IPS DF 6.9 (cell line): ENCODE data around the gene SLC6A4.

Source experiments
- DNase-seq: peaks from one replicate; pipeline ENCODE4 v3.0.0-alpha.2; 2013; ENCODE audit warnings: low read depth, low spot score
- H3K27ac ChIP-seq: one replicate; pipeline ENCODE4 v1.5.1; 2013; ENCODE audit warnings: low read length, control low read depth
- H3K27me3 ChIP-seq: 2 replicates; pipeline ENCODE4 v1.6.1; 2013; ENCODE audit warnings: mild to moderate bottlenecking, low read length; ENCODE audit not compliant: control insufficient read depth, insufficient read depth
- H3K36me3 ChIP-seq: 2 replicates; pipeline ENCODE4 v1.6.1; 2013; ENCODE audit warnings: low read length; ENCODE audit not compliant: control insufficient read depth, insufficient read depth
- H3K4me1 ChIP-seq: 2 replicates; pipeline ENCODE4 v1.6.1; 2013; ENCODE audit warnings: low read length; ENCODE audit not compliant: control insufficient read depth, insufficient read depth
- H3K4me3 ChIP-seq: 2 replicates; pipeline ENCODE4 v1.5.1; 2013; ENCODE audit warnings: mild to moderate bottlenecking, low read length
- H3K9me3 ChIP-seq: 2 replicates; pipeline ENCODE4 v1.6.1; 2013; ENCODE audit warnings: low read length, inconsistent platforms; ENCODE audit not compliant: control insufficient read depth, insufficient read depth
- WGBS: extraction: QIAGEN DNeasy Blood & Tissue Kit; methylation state at CpG from one replicate; pipeline ENCODE4 v1.1.7; 2013; ENCODE audit warnings: mixed read lengths, missing lambda C conversion rate; ENCODE audit not compliant: insufficient read length, insufficient coverage; 5-methylcytosine and 5-hydroxymethylcytosine counted together

The SLC6A4 gene

GRCh38 chr17:30239089-30239462, 3.6 kb upstream of the SLC6A4 start:
- Histone ChIP-seq H3K9me3 (no peaks in the 10 kb centered on the region), H3K36me3 (no peaks in the 10 kb centered on the region), H3K27me3 (peaks cover 39% of the 10 kb centered on the region), H3K4me1 (peaks cover 6% of the 10 kb centered on the region; the same call in 1 of the 2 replicates), H3K4me3 (no peak overlapping the region), H3K27ac (no peak overlapping the region)
- WGBS, result no CpG with 5 or more reads among the region's 5 CpGs
- no peak for DNase-seq

DNA sequence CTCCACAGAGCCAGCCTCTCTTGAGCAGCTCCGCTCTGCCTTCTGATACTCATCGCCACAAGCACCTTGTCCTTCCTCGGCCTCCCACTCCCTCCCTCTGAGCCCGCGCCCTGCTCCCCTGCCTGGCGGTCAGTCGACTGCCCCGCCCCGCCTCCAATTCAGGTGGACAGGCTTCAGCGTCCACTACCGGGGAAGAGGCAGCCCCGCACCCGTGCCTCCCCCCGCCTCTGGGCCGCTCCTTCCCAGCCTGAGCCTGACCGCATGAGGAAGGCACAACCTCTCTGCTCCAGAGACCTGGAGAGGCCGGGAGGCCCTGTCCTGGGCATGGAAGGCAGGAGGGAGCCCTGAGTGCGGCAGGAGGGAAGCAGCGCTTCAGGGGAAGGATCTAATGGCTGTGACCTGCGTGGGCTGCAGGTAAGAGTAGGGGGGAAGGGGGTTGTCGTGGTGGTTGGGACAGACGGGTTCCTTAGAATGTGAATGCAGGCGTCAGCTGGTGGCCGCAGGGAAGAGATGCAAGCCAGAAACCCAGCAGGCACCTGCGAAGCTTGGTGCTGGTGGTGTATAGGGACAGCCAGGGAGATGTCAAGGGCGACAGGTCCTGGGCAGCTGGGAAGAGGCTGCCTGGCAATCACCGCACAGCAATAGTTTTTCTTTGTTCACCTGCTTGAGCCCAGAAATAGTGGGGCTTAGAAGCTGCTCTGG, 3.0 kb upstream of the SLC6A4 start:
- DNase-seq, result no peak
- H3K36me3 ChIP-seq, result no peaks in the 10 kb centered on the region
- no CpG with 5 or more reads among the region's 27 CpGs for WGBS
- no peak overlapping the region for H3K27ac ChIP-seq
- peaks cover 6% of the 10 kb centered on the region; the same call in 1 of the 2 replicates for H3K4me1 ChIP-seq
- H3K9me3 ChIP-seq, result no peaks in the 10 kb centered on the region
- peak overlapping the region; percentile 2; the same call in 1 of the 2 replicates for H3K4me3 ChIP-seq
- H3K27me3 ChIP-seq, result peaks cover 43% of the 10 kb centered on the region

DNA sequence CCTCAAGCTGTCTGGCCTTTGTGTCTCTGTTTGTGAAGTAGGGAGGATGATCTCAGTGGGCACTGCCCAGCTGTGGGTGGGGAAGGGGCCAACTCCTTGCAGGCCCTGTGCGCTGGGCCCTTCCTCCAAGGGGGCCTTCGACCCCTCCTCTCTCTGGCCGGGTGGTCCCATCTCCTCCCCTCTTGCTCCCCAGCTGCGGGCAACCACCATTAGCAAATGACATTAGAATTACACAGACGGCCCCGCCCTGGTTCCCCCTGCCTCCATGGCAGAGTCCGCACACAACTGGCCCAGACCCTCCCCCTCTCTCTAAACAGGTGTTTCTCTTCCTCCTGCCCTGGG, 2.5 kb upstream of the SLC6A4 start:
- H3K9me3 ChIP-seq, result no peaks in the 10 kb centered on the region

DNA sequence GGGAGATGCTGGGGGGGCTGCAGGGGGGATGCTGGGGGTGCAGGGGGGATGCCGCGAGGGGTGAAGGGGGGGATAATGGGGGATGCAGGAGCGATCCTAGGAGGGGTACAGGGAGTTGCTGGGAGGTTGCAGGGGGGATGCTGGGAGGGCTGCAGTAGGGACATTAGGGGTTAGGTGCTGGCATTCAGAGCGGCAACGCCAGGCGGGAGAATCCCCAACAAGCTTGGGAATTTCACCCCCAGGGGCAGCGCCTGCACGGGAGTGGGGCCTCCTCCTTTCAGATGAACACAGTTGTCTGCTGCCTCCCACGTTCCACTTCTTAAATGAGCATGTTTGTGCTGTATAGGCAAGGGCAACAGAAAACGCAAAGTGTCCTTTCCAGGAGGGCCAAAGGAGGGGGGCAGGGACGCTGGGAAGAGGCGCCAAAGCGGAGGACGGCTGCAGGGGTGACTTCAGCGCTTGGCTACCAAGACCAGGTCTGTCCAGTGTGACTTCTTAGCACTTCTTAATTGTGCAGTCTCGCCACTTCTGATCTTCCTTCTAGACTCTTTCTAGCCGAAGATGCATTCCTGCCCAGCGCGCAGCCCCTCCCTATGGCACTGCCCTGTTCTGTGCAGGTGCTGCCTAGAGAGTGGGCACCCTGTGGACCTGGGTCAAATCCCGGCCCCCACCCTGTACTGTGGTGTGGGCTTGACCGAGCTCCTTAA, 2.0 kb upstream of the SLC6A4 start:
- Histone ChIP-seq H3K9me3 (no peaks in the 10 kb centered on the region), H3K4me1 (peaks cover 6% of the 10 kb centered on the region; the same call in 1 of the 2 replicates), H3K27me3 (peaks cover 46% of the 10 kb centered on the region), H3K27ac (no peak overlapping the region), H3K36me3 (no peaks in the 10 kb centered on the region), H3K4me3 (no peak overlapping the region; the same call in 1 of the 2 replicates)
- DNase-seq, result no peak
- no CpG with 5 or more reads among the region's 21 CpGs for WGBS

More for the DNA sequence above, 2.5 kb upstream of the SLC6A4 start:
- DNase-seq, result no peak
- H3K36me3 ChIP-seq, result no peaks in the 10 kb centered on the region
- H3K4me3 ChIP-seq, result peak overlapping the region; percentile 2; the same call in 1 of the 2 replicates
- WGBS, result no CpG with 5 or more reads among the region's 7 CpGs
- no peak overlapping the region for H3K27ac ChIP-seq
- H3K4me1 ChIP-seq, result peaks cover 6% of the 10 kb centered on the region; the same call in 1 of the 2 replicates
- H3K27me3 ChIP-seq, result peaks cover 46% of the 10 kb centered on the region

DNA sequence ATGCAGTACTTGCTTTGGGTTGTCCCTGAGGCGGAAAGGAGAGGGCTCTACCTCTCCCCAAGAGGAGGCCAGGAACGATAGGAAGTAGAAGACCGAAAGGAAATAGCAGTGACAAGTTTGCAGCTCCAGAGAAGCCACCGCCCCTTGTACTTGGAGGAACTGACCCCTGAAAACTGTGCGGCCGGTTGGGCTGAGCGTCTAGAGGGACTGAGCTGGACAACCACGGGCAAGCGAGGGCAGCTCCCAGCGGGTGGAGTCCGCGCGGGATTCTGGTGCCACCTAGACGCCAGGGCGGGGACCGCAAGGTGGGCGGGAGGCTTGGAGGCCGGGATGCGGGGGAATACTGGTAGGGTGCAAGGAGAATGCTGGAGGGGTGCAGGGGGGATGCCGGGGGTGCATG, 1.3 kb upstream of the SLC6A4 start:
- Histone ChIP-seq H3K4me1 (peaks cover 6% of the 10 kb centered on the region; the same call in 1 of the 2 replicates), H3K27me3 (peaks cover 46% of the 10 kb centered on the region), H3K27ac (no peak overlapping the region), H3K4me3 (no peak overlapping the region), H3K9me3 (no peaks in the 10 kb centered on the region), H3K36me3 (no peaks in the 10 kb centered on the region)
- no CpG with 5 or more reads among the region's 20 CpGs for WGBS
- DNase-seq, result no peak

GRCh38 chr17:30236297-30236624, 764 bp upstream of the SLC6A4 start:
- no peaks in the 10 kb centered on the region for H3K36me3 ChIP-seq
- peaks cover 6% of the 10 kb centered on the region; the same call in 1 of the 2 replicates for H3K4me1 ChIP-seq
- no peaks in the 10 kb centered on the region for H3K9me3 ChIP-seq
- H3K27me3 ChIP-seq, result peaks cover 46% of the 10 kb centered on the region
- no peak overlapping the region for H3K4me3 ChIP-seq
- no peak overlapping the region for H3K27ac ChIP-seq
- DNase-seq, result no peak
- WGBS, result no CpG with 5 or more reads among the region's 10 CpGs

DNA sequence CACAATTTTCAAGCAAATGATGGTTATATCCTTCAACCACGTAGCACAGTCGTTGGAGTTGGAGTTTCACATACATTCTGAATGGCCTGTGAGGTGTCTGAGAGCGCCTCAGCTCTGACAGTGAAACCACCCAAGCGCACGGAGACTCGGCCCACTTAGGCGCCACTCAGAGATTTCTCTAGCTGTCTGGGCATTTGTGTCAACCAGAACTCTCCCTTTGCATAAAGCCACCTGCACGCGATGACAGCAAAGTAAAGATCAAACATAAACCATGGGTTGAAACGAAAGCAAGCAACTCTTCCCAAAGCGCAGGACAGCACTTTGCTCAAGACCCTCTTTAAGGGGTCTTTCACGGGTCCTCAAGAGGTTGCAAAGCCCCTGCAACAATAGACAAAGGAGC, 533 bp downstream of the SLC6A4 start:
- Histone ChIP-seq H3K27ac (no peak overlapping the region), H3K9me3 (no peaks in the 10 kb centered on the region), H3K36me3 (no peaks in the 10 kb centered on the region), H3K27me3 (peaks cover 46% of the 10 kb centered on the region), H3K4me3 (no peak overlapping the region), H3K4me1 (peaks cover 6% of the 10 kb centered on the region; the same call in 1 of the 2 replicates)
- WGBS, result no CpG with 5 or more reads among the region's 12 CpGs
- no peak for DNase-seq

- peaks cover 46% of the 10 kb centered on the region for H3K27me3 ChIP-seq
- H3K27ac ChIP-seq, result no peak overlapping the region
- no CpG with 5 or more reads among the region's 6 CpGs for WGBS
- H3K4me3 ChIP-seq, result no peak overlapping the region
- H3K9me3 ChIP-seq, result no peaks in the 10 kb centered on the region
- no peaks in the 10 kb centered on the region for H3K36me3 ChIP-seq
- H3K4me1 ChIP-seq, result peaks cover 6% of the 10 kb centered on the region; the same call in 1 of the 2 replicates
- no peak for DNase-seq
Measured at GRCh38 chr17:30234296-30234695, 1.2 kb downstream of the SLC6A4 start.

DNA sequence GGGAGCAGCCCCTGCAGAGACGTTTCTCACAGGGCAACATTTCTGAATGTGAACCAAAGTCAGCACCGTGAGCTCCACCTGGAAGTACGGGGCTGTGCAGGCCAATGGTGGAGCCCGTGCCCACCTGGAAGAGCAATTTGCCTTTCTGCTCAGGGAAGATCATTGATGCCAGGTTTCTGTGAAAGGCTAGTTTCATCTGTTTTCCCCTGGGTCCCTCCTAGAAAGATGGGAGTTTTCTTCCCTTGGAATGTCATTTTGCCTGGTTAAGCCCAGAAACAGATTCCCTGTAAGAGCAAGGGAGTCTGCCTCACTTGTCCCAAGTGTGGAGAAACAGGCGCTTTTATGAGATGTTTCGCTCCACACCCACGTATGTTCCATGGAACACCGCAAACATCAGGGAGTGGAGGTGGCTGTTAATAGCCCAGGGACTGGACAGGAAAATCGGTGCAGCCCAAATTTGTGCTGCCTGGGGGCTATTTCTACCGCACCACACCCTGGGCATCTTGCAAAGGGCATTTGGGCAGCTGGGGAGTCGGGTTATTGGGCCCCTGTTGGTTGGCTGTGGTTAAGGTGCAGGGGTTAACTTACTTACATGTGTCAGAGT, 2.6 kb downstream of the SLC6A4 start:
- no CpG with 5 or more reads among the region's 11 CpGs for WGBS
- Histone ChIP-seq H3K27ac (no peak overlapping the region), H3K27me3 (peaks cover 40% of the 10 kb centered on the region), H3K9me3 (no peaks in the 10 kb centered on the region), H3K4me1 (no peaks in the 10 kb centered on the region; the same call in 1 of the 2 replicates), H3K4me3 (no peak overlapping the region), H3K36me3 (no peaks in the 10 kb centered on the region)
- DNase-seq, result no peak

DNA sequence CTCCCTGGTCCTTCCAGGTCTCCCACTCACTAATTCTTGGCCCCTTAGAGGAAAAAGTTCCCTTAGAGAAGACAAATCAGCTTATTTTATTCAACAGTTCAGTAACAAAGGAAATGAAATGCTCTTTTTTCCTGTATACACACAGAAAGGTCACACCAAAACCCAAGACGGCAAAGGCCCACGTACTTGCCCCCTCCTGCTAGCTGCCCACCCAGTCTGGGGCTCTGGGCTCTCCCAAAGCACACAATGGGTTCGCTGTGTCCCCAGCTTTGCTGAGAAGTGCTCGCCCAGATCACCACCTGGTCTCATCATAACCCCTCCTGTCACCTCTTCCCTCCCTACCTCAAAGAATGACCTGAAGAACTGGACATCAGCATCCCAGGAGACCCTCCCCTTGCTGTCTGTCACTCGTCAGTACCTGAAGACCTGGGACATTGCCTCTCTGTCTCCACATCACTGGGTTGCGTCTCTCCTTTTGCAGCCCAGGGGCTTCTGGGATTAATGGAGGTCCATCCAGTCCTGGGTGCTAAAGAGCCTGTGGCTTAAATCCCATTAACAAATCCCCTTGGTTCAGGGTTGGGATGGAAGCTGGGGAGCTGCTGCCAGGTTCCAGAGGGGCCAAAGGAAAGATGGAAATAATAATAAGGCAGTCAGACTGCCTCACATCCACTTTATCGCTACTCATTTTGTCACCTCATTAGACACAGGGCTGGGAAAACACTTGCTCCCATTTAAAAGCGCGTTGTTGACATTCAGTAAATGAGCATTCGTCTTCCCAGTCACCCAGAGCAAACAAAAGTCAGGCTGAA, 3.3 kb downstream of the SLC6A4 start:
- H3K9me3 ChIP-seq, result no peaks in the 10 kb centered on the region
- H3K4me3 ChIP-seq, result no peak overlapping the region
- no peaks in the 10 kb centered on the region for H3K36me3 ChIP-seq
- peaks cover 33% of the 10 kb centered on the region for H3K27me3 ChIP-seq
- WGBS, result no CpG with 5 or more reads among the region's 10 CpGs
- DNase-seq, result no peak
- H3K27ac ChIP-seq, result no peak overlapping the region
- no peaks in the 10 kb centered on the region for H3K4me1 ChIP-seq
